Fibroblast of skin of right quadriceps (primary cell): ENCODE data around the gene MRPL11.

Source experiments
- DNase-seq: peaks from one replicate; pipeline ENCODE4 v3.0.0-alpha.2; 2013

MRPL11 gene

GRCh38 chr11:66428933-66429332 lies 9.7 kb downstream of the MRPL11 start:
- DNase-seq, result no peak

GRCh38 chr11:66426314-66426713 lies 12.3 kb downstream of the MRPL11 start:
- DNase-seq, result no peak

DNA sequence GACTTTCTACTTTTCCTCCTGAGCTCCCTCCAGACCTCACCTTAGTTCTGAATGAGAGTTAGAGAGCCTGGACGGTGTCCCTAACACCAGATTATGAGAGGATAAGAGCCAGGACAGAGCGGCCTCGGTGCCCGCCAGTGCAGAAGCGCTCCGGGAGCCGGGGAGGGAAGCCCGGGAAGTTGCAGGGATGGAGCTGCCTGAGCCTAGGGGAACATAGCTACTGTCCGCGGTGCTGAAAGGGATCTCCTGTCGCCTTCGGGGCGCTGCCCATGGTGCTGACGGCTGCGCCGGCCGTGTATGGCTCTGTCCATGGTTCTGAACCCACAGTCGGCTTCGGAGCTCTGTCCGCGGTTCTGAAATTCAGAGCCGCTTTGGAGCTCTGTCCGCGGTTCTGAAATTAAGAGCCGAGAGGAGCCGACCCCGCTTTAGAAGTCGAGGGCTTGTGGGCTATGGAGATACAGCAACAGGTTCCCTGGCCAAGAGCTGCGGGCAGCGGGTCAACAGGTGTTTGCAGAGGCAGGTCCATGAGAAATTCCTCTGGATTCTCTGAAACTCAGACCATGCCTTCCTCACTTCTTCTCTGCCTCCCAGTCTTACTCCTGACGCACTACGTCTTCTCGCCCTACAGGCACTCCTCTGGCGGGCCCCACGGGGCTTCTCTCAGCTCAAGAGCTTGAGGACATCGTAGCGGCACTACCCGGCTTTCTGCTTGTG lies 17.0 kb downstream of the MRPL11 start:
- DNase-seq, result peak; percentile 86

- DNase-seq, result no peak
These were observed 17.8 kb downstream of the MRPL11 start, which contains the start of gene NPAS4 for GRCh38 chr11:66420671-66421476. TSS of gene NPAS4 (plus strand) at chr11:66421035. CDS start at chr11:66421180, 145 bp downstream.

DNA sequence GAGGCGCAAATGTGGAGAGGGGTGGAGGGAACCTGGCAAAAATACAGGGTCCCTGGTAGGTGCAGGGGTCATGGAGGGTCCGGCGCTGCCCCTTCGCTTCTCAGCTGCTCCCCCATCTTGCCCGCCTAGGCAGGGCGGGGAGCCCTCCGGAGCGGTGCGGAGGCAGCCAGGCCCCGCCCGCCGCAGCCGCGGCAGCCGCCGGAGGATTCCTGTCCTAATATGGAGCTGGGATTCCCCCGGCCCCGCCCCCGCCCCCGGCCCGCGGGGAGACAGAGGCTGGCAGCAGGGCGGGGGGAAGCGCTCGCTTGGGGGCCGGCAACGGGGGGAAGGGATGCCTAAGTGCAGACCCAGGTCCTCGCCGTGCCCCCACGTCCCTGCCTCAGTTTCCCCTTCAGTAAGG lies 18.8 kb downstream of the MRPL11 start:
- no peak for DNase-seq

DNA sequence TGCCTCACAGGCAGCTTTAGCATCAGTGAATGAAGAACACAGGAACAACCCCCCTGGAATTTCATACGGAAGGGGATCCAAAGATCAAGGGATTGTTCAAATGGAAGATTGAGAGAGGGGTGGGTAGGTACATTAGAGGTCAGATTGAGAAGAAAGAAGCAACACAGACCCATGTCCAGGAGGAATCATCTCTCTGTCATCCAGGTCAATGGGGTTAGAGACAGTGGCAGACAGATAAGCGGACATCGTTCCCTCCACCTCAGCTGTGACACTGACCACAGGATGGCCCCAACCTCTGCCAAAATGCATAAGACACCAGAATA lies 19.7 kb downstream of the MRPL11 start:
- no peak for DNase-seq

GRCh38 chr11:66418168-66418985 lies 20.3 kb downstream of the MRPL11 start:
- peak; percentile 97 for DNase-seq

DNA sequence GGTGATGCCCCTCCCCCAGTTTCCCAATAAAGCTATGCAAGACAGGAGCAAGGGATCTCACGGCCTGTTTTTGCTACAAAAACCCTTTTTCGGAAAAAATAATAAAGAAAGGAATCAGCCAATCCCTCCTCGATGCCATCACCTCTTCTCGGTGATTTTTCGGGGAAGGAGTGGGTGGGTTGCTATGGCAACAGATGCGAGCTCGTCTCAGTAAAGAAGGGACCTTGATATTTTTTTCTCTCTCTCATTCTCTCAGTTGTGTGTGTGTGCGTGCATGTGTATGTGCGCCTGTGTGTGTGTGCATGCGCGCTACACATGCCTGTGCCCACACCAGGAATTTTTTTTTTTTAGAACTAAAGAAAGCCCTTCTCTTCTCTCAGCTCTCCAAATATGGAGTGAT lies 21.6 kb downstream of the MRPL11 start:
- DNase-seq, result no peak

- no peak for DNase-seq
These were observed 23.2 kb downstream of the MRPL11 start for GRCh38 chr11:66415423-66415822.

GRCh38 chr11:66414120-66414934 lies 24.3 kb downstream of the MRPL11 start:
- no peak for DNase-seq

- DNase-seq, result no peak
These were observed 25.5 kb downstream of the MRPL11 start for GRCh38 chr11:66413167-66413566.

DNA sequence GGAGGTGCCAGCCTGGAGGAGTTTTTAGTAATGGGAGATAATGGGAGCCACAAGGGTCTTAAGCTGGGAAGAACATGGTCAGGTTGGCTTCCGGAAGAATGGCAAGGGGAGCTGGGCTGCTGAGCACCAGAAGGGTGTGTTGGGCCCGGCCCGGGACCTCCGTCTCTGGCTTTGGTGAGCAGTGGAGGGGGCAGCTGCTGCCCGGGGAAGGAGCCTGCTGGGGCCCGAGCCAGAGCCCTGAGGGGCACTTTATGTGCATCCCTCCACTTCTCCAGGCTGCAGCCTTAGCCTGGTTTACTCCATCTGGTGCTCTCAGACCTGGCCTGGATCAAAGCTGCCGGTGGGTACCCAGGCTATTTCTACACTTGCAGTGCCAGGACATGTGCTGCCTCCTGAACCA lies 26.5 kb downstream of the MRPL11 start:
- DNase-seq, result no peak

DNA sequence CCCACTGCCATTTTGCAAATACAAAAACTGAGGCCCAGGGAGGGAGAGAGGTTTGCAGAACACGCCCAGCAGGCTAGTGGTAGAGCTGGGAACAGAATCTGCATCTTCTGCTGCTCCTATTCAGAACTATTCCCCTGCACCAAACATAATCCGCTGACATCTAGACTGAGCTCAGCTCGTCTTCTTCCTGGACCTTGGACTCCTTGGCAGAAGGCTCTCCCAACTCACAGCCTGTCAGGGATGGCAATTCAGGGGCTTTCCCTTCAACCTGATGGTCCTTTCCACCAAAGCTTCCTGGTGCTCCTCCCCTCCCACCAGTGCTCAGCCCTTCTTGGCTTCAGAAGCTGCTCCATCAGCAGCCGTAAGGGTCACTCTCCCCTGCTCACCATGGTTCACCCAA lies 27.3 kb downstream of the MRPL11 start:
- DNase-seq, result no peak

DNA sequence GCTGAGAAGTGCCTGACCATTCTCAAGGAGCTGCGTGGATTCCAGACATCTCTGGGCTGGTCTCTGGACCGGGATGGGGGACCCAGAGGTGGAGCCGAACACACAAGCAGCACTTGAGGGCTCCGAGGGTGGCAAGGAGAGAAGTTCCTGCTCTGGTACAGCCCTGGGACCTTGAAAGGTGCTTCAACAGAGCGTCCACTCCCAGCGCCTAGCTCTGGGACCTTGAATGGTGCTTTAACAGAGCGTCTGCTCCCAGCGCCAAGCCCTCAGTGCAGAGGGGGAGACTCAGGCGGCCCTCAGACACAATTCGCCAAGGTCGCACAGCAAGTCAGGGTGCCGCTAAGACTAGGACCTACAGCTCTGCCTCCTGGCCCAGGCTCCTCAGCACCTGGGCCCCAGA lies 28.5 kb downstream of the MRPL11 start:
- no peak for DNase-seq

- no peak for DNase-seq
These were observed 29.4 kb downstream of the MRPL11 start for GRCh38 chr11:66409226-66409625.

- peak; percentile 97 for DNase-seq
These were observed 30.0 kb downstream of the MRPL11 start for GRCh38 chr11:66408488-66409214.

GRCh38 chr11:66407651-66408050 lies 31.0 kb downstream of the MRPL11 start:
- DNase-seq, result no peak

DNA sequence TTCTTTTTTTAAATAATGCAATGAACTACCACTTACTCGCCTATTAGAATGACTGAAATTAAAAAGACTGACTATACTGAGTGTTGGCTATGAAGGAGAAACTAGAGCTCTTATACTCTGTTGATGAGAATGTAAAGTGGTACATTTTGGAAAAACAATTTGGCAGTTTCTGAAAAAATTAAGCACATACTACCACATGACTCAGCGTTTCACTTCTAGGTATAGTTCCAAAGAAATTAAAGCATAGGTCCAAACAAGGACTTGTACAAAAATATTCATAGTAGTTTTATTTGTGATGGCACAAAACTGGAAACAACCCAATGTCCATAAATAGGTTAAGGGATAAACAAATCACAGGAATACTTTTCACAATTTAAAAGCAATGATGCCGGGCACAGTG lies 44.7 kb downstream of the MRPL11 start:
- DNase-seq, result no peak

DNA sequence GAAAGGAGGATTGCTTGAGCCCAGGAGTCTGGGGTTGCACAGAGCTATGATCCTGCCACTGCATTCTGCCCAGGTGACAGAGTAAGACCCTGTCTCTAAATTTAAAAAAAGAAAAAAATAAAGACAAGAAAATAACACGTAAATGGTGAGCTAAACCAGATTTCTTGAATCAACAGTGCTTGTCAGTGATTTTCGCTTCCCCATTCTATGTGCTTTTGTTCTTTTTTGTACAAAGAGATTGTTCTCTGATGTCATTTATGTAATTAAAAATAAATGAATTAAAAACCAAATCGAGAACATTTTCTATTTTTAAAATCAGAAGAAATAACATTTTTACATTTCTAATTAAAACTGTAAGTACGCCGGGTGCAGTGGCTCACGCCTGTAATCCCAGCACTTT lies 47.3 kb downstream of the MRPL11 start:
- no peak for DNase-seq

GRCh38 chr11:66388780-66389386 lies 49.8 kb downstream of the MRPL11 start:
- peak; percentile 68 for DNase-seq
